Measurements from ENCODE around the gene DPYD.

Gene DPYD

DNA sequence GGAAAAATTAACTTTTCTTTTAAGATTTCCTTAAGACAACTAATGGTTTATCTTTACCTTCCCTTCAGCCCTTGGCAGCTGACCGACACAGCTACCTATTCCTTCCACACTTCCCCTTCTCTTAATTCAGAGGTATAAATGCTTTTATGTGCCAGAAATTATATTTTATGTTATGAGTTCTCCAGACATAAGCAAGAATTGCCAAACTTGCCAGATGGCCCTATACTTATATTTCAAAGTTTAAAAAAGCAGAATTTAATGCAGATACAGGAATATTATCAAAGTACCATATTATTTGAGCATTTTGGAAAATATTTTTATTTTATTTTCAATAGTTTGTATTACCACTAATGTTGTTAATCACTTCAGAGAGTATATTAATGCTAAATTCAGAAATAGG, 754.2 kb downstream of the DPYD start:
- in situ Hi-C loops (cut with MboI; ENCODE audit: low sequenced_read_pairs) = no loop called here

DNA sequence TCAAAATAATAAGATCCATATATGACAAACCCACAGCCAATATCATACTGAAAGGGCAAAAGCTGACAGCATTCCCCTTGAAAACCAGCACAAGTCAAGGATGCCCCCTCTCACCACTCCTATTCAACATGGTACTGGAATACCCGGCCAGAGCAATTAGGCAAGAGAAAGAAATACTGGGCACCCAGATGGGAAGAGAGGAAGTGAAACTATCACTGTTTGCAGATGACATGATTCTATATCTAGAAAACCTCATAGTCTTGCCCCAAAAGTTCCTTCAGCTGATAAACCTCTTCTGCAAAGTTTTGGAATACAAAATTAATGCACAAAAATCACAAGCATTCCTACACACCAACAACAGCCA, 756.6 kb downstream of the DPYD start:
- in situ Hi-C loops (cut with MboI; ENCODE audit: low sequenced_read_pairs) = no loop called here

DNA sequence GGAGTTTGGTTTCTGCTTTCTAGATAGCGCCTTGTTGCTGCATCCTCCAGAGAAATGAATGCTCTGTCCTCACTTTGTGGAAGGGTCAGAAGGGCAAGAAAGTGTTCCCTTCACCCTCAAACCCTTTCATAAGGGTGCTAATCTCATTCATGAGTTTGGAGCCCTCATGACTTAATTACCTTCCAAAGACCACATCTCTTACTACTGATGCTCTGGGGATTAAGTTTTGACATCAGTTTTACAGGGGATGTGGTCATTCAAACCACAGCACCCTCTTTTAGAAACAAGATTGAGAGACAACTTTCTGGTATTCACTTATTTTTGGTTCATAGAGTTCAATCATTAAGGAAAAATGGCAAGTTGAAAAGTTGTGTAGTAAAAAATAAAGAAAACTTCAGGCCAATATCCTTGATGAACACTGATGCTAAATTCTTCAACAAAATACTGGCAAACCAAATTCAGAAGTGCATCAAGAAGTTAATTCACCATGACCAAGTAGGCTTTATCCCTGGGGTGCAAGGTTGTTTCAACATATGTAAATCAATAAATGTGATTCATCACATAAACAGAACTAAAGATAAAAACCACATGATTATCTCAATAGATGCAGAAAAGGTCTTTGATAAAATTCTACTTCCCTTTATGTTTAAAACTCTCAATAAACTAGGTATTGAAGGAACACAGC, 757.1 kb downstream of the DPYD start:
- in situ Hi-C loops (cut with MboI; ENCODE audit: low sequenced_read_pairs) = no loop called here

DNA sequence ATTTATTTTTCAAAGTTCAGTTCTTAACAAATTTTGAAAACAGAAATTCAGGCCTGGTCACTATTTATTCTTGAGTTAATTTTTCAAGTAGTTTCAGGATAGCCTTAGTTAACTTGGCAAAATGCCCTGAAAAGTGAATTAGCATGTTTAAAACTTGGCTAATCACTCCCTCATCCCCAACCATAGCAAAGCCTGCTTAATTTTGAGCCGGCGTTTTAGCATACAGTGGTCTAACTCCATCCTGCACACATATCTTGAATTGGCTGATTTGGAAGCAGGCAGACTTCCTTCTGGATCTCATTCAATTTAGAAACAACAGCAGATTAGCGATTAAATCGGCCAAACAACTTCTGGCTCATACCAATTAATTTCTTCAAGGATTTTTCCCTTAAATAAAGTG, 760.0 kb downstream of the DPYD start:
- in situ Hi-C loops (cut with MboI; ENCODE audit: low sequenced_read_pairs) = no loop called here

DNA sequence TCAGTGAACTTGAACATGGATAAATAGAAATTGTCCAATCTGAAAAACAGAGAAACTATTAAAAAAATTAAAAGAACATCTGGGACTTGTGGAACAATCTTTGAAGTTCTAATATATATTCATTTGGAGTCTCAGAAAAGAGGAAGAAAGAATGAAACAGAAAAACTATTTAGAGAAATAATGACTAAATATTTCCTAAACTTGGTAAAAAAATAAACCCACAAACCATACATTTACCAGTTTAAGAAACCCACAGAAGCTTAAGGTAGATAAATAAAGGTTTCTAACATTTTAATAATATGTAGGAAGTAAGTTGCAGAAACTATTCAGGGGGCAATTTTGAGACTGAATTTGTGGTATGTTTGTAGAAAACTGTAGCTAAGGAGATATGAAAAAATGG, 761.5 kb downstream of the DPYD start:
- in situ Hi-C loops (cut with MboI; ENCODE audit: low sequenced_read_pairs) = no loop called here

DNA sequence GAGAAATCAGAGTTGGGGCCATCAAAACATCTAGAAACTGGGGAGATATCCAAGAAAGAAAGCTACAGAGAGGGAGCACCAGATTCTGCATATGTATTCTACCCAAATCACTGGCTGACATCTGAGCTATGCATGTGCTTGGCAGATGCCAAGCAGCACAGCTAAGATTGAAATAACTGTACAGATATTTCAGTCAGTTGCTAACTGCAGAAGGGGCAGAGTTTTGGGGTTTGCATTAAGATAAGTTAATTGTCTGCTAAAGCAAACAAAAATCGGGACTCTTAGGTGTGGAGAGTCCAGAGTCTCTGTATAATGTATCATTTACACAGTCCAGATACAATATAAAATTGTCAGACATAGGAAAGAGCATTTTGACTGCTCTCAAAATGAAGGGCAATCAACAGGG, 762.1 kb downstream of the DPYD start:
- in situ Hi-C loops (cut with MboI; ENCODE audit: low sequenced_read_pairs) = no loop called here

DNA sequence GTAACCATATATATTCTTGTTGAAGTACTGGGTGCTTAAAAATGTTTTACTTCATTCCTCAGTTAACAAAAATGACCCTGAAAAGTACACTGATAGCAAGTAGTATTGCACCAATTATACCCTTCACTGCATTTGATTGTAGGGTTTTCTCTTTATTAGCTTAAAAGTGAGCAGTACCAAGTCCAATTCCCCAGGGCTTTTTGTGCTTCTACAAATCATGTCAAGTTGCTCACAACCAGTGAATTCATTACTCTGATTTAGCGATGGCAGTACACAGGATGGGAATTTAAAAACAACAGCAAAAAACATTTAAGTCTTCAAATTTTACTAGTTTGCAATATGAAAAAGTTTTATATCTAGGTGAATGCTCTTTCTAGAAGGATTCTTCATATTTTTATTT, 762.8 kb downstream of the DPYD start:
- in situ Hi-C loops (cut with MboI; ENCODE audit: low sequenced_read_pairs) = no loop called here

DNA sequence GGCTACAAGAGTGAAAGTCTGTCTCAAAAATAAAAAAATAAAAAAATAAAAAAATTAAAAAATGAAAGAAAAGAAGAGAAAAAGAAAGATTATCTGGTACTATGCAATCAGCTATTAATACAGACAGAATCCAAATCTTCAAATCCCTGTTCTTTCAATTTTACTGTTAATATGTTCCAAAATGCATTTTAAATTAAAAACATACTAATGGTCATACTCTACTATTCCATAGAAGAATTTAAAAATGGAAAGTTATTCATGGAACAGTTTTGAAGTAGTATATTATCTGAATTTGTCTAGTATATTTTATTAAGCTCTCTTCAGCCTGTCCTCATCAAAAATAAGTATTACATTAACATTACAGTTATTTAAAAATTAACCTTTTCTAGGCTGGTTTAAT, 769.2 kb downstream of the DPYD start:
- in situ Hi-C loops (cut with MboI; ENCODE audit: low sequenced_read_pairs) = no loop called here

DNA sequence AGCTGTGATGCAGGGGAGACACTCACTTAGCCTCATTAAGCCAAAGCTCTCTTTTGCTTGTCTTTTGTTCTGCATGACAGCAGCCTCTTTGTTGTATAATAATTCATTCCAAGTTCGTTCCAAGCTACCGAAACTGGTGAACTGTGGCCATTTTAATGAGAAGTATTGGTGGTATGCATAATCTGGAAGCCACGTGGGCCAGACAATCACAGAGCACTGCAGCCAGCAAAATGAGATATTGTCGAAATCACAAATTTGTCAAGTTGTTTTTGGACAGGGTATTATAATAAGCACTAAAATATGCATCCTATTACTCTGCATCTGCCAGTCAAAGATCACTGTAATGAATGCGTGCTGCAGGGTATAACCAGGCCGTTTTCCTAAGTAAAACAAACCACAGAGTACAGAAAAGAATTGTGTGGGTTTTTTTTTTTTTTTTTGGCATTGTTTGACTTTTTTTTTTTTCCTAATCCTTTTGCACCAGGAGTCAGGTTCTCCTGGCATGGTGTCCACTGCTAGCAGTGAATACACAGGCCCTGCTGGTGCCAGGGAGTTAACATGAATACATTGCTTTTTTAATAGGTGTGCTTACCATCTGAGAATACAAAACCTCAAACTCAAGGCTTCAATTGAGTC, 775.4 kb downstream of the DPYD start:
- in situ Hi-C loops (cut with MboI; ENCODE audit: low sequenced_read_pairs) = no loop called here

DNA sequence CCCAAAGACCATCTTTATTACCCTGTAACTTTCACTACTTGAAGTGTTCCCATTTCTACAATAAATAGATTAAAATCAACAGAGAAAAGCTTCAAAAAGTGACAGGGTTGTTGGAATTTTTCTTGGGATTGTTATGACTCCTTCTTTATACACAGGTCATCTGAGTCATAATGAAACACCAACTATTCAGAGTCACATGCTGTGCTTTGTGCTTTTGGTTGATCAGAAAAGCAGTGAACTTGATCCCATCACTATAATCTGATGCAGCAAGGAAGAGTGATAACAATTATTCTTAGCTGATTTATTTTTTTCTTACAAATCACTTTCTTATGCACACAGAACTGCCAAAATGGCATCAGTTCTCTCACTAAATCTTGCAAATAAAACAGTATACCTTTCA, 776.3 kb downstream of the DPYD start:
- in situ Hi-C loops (cut with MboI; ENCODE audit: low sequenced_read_pairs) = no loop called here

DNA sequence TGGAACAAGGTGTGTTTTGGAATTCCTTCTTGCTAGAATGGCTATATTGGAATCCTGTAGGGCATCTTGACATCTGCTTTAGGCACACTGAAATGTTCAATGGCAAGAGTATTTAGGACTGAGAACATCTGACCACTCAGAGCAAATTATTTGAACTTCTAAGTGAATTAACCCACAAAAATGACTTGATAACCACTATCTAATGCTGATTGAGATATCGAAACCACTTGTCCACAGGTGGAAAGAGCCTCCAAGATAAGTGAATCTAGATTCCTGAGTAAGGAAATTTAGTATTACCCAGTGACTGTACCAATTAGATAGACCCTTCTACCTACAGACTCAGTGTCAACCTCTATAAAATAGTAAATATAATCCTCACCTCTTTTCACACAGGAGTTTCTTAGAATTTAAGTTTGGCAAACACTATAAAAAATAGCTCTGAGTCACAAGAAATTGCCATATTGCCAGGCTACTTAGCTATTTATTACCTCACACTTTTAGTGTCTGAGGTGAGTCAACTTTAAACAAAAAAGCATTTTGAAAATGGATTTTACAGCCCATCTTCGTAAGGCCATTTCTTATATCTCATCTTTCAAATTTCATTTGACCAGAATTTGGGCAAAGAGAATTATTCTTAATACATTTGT, 777.5 kb downstream of the DPYD start:
- in situ Hi-C loops (cut with MboI; ENCODE audit: low sequenced_read_pairs) = no loop called here

DNA sequence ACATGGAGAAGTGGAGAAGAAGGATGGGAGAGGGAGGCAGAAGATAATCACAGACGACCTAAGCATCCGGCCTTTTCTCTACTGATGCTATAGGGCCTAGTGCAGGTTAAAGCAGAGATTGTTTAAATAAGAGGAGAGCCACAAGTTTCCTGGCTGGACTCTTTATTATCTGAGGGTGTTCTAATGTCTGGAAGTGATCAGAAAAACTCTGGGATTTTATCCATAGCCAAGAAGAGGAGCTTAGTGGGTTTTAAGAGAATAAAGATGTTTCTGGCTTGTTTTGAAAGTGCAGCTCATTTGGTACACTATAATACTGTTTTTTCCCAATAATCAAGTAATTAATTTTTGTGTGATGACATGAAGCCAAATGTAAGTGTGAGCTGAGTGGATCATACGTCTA, 780.2 kb downstream of the DPYD start:
- in situ Hi-C loops (cut with MboI; ENCODE audit: low sequenced_read_pairs) = no loop called here

DNA sequence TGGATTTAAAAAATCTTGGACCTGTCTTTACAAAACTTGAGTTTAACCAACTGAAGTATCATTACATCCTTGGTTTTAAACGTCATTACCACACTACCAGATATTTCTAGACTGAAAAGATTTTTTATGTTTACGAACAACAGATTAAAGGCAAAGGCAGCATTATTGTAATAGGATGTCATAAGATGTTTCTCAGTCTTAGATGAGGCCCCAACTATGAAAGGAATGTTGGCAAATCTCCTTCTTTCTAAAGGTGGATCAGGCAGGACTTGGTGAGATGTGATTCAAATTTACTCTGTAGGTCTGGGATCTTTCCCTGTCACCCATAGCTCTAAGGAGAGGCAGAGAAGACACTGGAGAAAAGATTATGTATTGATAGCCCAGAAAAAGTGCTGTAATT, 781.3 kb downstream of the DPYD start:
- in situ Hi-C loops (cut with MboI; ENCODE audit: low sequenced_read_pairs) = no loop called here

DNA sequence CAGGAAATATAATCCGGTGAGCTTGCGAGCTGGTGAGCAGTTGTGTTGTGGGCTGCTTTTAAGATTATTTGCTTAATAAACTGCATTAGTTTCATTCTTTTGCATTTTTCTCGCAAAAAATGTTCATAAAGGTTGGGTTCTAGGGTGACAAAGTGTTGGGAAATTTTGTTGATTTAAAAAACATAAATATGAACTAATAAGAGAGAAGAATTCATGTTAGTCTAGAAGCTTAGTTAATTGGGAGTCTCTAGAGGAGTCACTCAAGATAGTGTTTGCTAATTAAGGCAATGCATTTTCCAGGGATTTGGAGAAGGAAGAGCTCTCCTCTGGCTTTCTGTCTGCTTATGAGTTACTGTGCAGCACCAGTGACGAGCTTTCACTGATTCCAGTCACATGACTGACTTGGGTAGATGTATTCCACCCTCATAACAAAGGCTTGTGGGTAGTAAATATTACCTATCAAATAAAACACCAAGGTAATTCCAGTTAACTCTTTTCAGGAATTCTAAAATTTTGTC, 782.3 kb downstream of the DPYD start:
- in situ Hi-C loops (cut with MboI; ENCODE audit: low sequenced_read_pairs) = no loop called here

DNA sequence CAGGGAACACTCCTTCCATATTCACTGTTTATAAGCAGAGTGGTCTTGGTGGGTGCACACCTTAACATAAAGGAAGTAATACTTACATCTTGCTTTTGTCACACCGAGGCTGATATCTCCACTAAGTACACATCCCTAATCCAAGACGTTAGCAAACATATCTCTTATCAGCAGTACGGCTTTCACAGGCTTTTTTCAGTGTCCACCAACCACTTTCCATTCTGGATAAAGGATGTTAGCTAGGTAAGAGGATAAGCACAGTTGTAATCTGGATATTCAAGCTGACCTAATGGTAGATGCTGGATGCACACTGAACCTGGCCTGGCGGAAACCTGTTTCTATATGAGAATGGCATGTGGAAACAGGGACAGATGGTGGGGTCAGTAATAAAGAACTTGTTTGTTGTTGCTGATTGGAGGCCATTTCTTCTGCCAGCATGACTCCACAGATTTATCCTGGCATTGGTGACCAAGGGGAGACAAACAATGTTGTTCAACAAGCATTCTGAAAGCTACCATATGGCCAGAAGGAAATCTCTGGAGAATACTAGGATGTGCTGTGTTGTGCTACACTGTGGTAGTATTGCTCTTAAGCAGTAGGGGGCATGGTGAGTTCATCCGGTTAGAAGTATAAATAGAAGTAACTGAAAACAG, 782.8 kb downstream of the DPYD start:
- in situ Hi-C loops (cut with MboI; ENCODE audit: low sequenced_read_pairs) = no loop called here

DNA sequence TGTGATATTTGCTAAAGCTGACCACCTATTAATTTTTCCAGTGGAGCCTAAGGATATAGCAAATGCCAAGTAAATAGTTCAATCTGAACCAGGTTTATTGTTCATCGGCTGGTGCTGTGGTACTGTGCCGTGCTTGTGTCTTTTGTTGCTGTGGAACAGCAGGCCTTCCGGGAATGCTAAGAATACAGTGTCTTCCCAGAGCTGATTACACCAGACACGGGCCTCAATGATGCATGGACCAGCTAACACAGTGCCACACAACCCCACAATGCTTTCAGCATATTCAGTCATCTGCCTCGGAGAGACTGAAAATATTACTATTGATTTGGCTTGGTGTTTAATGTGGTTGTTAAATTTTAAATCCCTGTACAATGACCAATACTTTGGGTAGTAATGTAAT, 783.8 kb downstream of the DPYD start:
- in situ Hi-C loops (cut with MboI; ENCODE audit: low sequenced_read_pairs) = no loop called here

DNA sequence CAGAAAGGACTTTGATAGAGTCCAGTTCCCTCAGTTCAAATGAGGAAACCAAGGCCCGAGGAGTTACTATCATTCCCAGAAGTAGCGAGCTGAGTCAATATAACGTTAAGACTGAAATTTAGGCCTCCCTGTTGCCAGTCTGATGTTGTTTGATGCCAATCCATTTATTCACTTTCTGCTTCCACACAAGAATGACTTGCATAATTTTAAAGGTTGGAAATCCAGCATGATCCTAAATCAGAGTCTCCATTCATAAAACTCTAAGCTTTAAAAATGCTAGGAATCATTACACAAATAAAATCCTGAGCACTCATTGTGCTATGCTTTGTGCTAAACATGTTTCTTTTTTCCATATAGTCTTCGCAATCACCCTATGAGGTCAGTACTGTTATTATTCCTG, 784.9 kb downstream of the DPYD start:
- in situ Hi-C loops (cut with MboI; ENCODE audit: low sequenced_read_pairs) = no loop called here

DNA sequence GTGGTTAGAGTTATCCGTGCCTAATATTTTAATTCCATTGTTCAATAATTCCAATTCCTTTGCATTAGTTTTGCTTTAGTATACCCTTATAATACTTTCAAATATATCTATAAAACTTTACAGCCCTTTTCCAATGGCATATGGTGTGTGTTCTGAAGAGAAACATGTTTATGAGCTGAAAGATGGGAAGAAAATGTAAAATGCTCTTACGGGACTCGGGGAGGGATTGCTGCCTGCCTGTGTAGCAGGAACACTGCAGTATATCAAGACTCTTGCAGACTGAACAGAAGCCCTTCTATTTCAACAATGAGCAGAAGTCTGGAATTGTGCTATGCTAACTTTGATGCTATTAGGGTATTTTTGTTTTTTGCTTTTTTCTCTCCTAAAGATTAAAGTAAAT, 792.4 kb downstream of the DPYD start:
- in situ Hi-C loops (cut with MboI; ENCODE audit: low sequenced_read_pairs) = no loop called here

DNA sequence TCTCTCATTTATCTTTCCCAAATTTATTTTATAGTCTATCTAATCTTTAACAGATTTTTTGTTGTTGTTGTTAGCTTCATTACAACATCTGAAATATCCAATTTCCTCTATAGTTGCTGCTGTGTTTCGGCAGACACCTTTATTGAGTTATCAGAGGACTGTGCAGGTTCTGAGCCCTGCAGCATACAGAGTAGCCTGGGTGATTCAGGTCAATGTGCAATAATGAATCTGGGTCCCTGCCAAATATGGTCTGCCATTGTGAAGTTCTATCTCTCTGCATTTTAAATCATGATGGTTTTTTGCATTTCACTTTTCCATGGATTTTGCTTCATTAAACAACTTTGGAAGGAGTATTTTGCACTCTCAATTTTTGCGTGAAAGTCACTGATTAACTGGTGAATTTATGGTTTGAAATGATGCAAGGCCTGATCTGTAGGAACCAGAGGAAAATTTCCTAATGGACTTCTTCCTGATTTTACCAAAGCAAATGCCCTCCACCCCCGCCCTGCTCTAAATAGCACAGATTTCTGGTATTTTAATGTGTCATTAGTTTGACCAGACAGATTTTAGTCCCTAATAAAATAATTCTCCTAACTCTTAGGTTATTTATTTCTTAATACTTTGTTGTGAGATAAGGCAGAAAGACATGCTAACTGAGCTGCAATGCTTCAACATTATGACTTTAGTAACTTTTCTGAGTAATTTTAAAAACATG, 797.0 kb downstream of the DPYD start:
- in situ Hi-C loops (cut with MboI; ENCODE audit: low sequenced_read_pairs) = no loop called here

DNA sequence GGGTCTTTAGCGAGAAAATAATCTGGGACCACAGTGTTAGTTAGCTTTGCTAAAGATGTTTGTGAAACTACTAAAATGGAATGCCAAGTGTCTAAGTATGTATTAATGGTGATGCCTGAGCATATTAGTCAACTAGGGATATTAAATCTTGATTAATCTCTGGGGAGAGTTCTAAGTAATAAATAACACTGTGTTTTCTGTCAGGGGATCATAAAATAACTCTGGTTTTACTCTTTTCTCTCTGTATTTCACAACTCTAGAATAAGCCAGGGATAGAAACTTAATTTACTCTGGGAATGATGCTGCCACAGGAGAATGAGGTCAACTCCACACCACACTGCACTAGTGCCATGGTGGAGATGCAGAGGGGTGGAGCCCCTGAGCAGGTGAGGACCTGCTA, 800.0 kb downstream of the DPYD start:
- in situ Hi-C loops (cut with MboI; ENCODE audit: low sequenced_read_pairs) = no loop called here

All from hTERT RPE-1 (cell line).